DND-41 (cell line): Measurements from ENCODE around the gene ERC2.

ENCODE experiments used
- EZH2 ChIP-seq: IDR thresholded peaks from 3 replicates; pipeline ENCODE4 v1.6.1; 2012; ENCODE audit warnings: borderline replicate concordance, low read depth, mild to moderate bottlenecking, moderate library complexity, low read length, inconsistent platforms; ENCODE audit not compliant: severe bottlenecking
- TF ChIP-seq, protein P1 (sequence below): IDR thresholded peaks from 2 replicates; pipeline ENCODE4 v1.5.1; 2012; ENCODE audit warnings: borderline replicate concordance, low read length, moderate library complexity, mild to moderate bottlenecking; ENCODE audit not compliant: poor library complexity, severe bottlenecking; ENCODE audit errors: extremely low read depth

DNA sequence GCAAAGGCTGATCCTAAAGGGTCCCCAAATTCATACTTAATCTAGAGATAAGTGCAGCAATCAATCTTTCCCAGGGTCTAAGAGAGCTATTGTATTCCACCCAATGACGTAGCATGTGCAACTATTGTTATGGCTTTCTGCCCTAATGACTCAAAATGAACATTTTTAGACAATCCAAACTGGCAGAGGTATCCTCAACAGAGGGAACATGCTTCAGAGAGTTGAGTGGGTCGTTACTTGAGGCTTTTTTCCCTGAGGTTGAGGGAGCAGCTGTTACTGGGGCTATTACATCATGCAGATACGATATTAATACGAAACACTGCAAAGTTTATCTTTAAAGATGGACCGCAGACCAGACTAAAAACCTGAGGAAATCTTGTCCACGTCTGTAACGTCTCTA is 702.9 kb downstream of the ERC2 start:
- TF ChIP-seq, protein P1, sequence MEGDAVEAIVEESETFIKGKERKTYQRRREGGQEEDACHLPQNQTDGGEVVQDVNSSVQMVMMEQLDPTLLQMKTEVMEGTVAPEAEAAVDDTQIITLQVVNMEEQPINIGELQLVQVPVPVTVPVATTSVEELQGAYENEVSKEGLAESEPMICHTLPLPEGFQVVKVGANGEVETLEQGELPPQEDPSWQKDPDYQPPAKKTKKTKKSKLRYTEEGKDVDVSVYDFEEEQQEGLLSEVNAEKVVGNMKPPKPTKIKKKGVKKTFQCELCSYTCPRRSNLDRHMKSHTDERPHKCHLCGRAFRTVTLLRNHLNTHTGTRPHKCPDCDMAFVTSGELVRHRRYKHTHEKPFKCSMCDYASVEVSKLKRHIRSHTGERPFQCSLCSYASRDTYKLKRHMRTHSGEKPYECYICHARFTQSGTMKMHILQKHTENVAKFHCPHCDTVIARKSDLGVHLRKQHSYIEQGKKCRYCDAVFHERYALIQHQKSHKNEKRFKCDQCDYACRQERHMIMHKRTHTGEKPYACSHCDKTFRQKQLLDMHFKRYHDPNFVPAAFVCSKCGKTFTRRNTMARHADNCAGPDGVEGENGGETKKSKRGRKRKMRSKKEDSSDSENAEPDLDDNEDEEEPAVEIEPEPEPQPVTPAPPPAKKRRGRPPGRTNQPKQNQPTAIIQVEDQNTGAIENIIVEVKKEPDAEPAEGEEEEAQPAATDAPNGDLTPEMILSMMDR: no peak
- no peak for TF ChIP-seq EZH2
